PC-3 (cell line): Measurements from ENCODE around the gene ADRA2A.

Experiments
- EZH2 ChIP-seq: fragments of 300-600 bp; sonication (generic); IDR thresholded peaks from one replicate; pipeline ENCODE4 v1.6.1; 2017; ENCODE audit warnings: antibody characterized with exemption, mild to moderate bottlenecking, low read length; ENCODE audit not compliant: unreplicated experiment
- EZH2phosphoT487 ChIP-seq: fragments of 300-600 bp; sonication (generic); IDR thresholded peaks from 2 replicates; pipeline ENCODE4 v1.6.1; 2018; ENCODE audit warnings: mild to moderate bottlenecking, antibody characterized with exemption, low read length, borderline replicate concordance
- TF ChIP-seq, protein P1 (sequence below): fragments of 300-600 bp; sonication (generic); conservative IDR thresholded peaks from 2 replicates; pipeline ENCODE4 v1.5.1; 2017; ENCODE audit warnings: antibody characterized with exemption, low read depth, mild to moderate bottlenecking, low read length

DNA sequence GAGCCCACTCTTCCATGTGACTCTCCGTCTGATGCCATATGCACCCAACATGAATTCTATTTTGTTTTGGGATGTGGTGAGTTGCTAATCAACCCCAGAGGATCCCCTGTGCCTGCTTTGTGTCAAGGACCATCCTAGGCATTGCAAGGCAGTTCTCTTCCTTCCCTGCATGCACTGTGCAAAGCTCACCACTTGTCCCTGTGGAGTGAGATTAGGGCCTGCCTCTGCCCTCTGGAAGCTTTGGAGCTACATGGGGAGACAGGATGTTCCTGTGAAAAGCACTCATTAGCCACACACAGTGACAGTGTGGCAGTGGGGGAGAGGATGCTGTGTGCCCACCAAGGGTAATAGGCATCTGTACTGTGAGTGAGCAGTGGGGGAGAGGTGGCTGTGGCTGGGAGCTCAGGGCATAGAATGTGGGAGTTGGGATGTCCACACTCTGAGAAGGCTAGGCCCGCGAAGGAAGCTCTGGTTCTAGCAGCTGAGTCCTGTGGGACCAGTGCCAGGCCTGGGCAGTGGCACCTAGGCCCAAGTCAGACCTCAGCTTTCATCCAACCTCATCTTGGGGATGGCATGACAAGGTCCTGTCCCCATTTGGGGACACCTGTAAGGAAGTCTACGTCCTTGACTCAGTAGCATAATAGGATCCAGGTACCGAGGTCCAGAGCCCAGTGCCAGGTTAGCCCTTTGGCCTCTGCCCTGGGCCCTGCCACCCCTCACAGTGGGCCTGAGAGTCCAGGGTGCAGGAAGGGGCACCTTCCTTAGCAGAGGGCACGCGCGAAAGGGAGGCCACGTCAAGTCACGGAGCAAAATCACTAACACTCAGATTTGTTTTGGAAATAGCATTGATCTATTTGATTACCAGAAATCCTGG, 6.6 kb downstream of the ADRA2A start:
- TF ChIP-seq, protein P1, sequence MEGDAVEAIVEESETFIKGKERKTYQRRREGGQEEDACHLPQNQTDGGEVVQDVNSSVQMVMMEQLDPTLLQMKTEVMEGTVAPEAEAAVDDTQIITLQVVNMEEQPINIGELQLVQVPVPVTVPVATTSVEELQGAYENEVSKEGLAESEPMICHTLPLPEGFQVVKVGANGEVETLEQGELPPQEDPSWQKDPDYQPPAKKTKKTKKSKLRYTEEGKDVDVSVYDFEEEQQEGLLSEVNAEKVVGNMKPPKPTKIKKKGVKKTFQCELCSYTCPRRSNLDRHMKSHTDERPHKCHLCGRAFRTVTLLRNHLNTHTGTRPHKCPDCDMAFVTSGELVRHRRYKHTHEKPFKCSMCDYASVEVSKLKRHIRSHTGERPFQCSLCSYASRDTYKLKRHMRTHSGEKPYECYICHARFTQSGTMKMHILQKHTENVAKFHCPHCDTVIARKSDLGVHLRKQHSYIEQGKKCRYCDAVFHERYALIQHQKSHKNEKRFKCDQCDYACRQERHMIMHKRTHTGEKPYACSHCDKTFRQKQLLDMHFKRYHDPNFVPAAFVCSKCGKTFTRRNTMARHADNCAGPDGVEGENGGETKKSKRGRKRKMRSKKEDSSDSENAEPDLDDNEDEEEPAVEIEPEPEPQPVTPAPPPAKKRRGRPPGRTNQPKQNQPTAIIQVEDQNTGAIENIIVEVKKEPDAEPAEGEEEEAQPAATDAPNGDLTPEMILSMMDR = no peak
- no peak for TF ChIP-seq EZH2
- TF ChIP-seq EZH2phosphoT487 = no peak
